MM.1S (cell line): Measurements from ENCODE around the gene IL17RB.

ENCODE experiments used
- CTCF ChIP-seq: fragments of 300-600 bp; sonication (generic); IDR thresholded peaks from 2 replicates; pipeline ENCODE4 v1.5.1; 2016; ENCODE audit warnings: antibody characterized with exemption, low read length, mixed read lengths
- EZH2 ChIP-seq: fragments of 300-600 bp; sonication (generic); optimal IDR thresholded peaks from 2 replicates; pipeline ENCODE3; 2017; ENCODE audit warnings: low read depth, mild to moderate bottlenecking, antibody characterized with exemption, low read length, mixed read lengths
- EZH2phosphoT487 ChIP-seq: fragments of 300-600 bp; sonication (generic); IDR thresholded peaks from 2 replicates; pipeline ENCODE4 v1.6.1; 2018; ENCODE audit warnings: antibody characterized with exemption, low read length

DNA sequence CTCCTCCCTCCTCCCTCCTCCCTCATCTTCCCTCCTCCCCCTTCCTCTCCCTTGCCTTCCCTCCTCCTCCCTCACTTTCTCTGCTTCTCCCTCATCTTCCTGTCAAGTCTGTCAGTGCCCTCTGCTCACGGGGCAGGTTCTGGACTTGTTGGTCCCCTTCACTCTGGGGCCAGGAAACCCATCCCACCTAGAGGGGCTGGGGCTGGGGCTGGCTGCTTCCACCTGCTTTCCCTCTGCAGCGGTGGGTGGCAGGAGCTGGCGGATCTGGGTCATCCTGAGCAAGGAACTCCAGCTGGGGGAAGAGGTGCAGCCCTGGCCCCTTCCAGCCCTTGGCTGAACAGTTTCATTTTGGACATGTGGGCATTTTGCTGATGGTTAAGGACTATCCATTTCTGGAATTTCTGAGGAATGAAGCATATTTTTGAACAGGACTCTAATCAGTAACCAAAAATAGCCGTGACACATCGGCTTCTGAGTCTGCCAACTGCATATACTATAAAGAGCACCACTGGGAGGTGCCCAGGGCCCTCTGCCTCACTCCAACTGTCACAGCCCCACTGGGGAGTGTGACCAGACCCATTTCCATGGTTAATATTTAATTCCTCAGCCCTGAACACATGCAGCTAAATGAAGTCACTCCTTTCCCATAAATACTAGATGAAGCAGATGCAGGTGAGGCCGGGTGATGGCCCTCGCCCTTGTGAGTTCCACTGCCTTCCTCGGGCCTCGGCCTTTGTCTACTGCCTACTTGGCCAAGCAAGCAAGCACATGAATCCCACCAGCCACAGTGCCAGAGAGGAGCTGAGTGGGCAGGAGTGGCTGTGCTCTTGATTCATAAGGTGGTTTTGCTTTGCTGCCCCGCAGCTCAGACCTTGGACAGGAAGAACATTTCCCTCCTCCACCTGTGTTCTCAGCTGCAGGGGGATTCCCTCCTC is 39.9 kb upstream of the IL17RB start:
- TF ChIP-seq CTCF (no peak), EZH2 (no peak), EZH2phosphoT487 (no peak)
